HTERT RPE-1 (cell line): Measurements from ENCODE around the gene PTPRK.

Experiments used
- in situ Hi-C: fragments of 300-500 bp; cut with MboI; formaldehyde crosslinking; loops from 4 replicates; pipeline ENCODE4 v1.14.3; 2020; ENCODE audit warnings: low sequenced_read_pairs

PTPRK gene

GRCh38 chr6:128395596-128395995 lies 124.8 kb downstream of the PTPRK start:
- in situ Hi-C loops = no loop called here

DNA sequence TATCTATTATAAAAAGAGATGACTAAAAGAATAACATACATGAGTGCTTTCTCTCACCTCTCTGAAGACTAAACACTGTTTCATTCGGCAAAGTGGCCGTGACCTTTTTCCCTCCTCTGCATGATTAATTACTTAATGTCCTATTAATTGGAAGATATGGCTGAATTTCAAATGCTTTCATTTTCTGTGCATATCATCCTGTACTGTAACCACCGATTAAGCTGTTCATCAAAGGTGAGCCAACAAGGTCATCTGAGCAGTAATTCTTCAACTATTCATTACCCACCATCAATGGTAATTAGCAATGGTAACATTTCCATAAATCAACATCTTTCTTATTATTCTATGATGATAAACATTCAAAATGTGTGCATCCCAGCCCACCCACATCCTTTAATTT lies 125.2 kb downstream of the PTPRK start:
- in situ Hi-C loops = no loop called here

- in situ Hi-C loops = no loop called here
Measured at GRCh38 chr6:128394167-128394566, 126.2 kb downstream of the PTPRK start.

- in situ Hi-C loops = no loop called here
Measured at GRCh38 chr6:128389820-128390534, 130.4 kb downstream of the PTPRK start.

DNA sequence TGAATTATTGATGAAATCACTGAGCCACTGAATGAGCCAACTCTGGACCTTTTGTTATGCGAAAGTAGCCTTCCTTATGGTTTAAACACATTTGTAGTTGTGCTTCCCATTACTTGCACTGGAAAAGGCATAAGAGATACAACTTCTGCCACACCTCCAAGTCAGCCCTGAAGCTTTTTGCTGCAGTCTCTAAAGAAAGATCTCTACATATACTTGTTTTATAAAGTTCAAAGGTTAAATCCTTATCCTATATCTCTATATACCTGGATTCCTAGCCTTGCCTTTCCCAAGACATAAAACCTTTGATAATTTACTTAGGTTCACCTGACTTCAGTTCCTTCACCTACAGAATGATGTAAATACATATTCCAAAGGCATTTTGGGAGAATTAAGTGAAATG lies 132.0 kb downstream of the PTPRK start:
- in situ Hi-C loops = no loop called here

- in situ Hi-C loops = no loop called here
Measured at GRCh38 chr6:128380891-128381290, 139.5 kb downstream of the PTPRK start.

- in situ Hi-C loops = no loop called here
Measured at GRCh38 chr6:128379577-128379976, 140.8 kb downstream of the PTPRK start.

DNA sequence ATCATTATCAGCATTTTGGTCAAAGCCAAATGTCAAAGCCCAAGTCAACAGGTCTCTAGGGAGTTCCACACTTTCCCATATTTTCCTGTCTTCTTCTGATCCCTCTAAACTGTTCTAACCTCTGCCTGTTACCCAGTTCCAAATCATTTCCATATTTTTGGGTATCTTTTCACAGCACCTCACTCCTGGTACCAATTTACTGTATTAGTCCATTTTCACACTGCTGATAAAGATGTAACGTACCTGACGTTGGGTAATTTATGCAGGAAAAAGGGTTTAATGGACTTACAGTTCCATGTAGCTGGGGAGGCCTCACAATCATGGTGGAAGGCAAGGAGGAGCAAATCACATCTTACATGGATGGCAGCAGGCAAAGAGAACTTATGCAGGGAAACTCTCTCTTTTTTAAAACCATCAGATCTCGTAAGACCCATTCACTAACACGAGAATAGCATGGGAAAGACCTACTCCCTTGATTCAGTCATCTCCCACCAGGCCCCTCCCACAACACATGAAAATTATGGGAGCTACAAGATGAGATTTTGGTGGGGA lies 143.4 kb downstream of the PTPRK start:
- in situ Hi-C loops = no loop called here

GRCh38 chr6:128371136-128371535 lies 149.3 kb downstream of the PTPRK start:
- in situ Hi-C loops = no loop called here

DNA sequence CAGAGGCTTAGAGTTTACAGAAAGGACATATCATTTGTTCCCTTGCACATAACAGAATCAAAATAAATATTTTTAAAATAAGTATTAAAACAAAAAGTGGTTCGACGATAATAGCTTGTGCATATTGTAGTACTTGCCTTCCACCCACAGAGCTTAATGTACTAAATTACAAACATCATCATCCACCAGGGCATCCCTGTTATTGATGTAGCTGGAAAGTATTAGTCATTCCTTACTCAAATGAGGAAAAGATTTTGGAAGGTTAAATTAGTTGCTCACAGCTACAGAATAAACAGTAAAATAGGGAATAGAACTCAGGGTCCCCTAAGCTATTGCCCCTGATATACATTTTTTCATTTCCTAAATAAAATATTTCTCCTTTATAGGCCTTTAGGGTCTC lies 150.3 kb downstream of the PTPRK start:
- in situ Hi-C loops = no loop called here

GRCh38 chr6:128368213-128368944 lies 152.0 kb downstream of the PTPRK start:
- in situ Hi-C loops = no loop called here

- in situ Hi-C loops = no loop called here
Measured at GRCh38 chr6:128367437-128367836, 153.0 kb downstream of the PTPRK start.

- in situ Hi-C loops = no loop called here
Measured at GRCh38 chr6:128365520-128366160, 154.8 kb downstream of the PTPRK start.

GRCh38 chr6:128364766-128365519 lies 155.5 kb downstream of the PTPRK start:
- in situ Hi-C loops = no loop called here

DNA sequence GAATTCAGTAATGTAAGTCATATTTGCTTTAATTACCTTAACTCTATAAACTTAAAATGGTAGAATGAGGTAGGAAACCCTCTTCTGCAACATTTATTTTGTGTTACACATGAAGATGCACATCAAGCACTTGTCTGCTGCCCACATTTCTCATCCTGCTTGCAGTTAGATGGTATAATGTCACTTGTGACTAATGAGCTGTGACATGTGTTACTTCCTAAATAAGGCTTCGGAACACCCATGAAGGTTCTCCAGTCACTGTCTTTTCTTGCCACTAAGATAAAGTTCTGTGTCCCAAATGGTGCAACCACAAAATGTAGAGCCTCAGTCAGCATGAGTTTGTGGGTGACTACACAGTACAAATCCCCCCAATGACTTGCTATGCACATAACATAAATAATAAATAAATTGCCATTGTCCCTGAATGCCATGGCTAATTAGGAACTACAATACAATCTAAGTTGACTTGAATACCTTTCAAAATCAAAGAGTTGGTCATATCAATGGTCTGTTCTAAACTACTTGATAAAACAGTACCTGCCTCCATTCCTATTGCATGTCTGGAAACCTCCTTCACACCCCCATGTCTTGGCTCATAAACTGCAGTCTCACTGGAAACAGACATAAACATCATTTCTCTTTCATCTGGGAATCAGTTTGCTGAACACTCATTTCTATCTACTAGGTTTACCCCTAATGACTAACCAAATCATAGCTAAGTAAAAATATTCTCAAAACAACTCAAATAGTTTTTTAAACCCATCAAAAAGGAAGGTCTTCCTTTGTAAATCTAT lies 157.2 kb downstream of the PTPRK start:
- in situ Hi-C loops = no loop called here

- in situ Hi-C loops = no loop called here
Measured at GRCh38 chr6:128361378-128361777, 159.0 kb downstream of the PTPRK start.

- in situ Hi-C loops = no loop called here
Measured at GRCh38 chr6:128358244-128358776, 162.1 kb downstream of the PTPRK start.

GRCh38 chr6:128357392-128358130 lies 162.8 kb downstream of the PTPRK start:
- in situ Hi-C loops = no loop called here

- in situ Hi-C loops = no loop called here
Measured at GRCh38 chr6:128352366-128352765, 168.0 kb downstream of the PTPRK start.

DNA sequence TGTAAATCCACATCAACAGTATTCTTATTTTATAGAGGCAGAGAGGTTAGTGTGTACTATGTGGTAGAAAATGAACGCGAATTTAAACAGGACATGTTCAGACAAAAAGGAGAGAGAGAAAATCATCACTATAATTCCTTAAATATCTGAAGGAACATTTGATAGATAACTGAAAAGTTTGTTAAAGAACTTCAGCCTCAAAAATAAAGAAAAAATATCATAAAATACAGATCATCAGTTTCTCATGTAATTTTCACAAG lies 169.2 kb downstream of the PTPRK start:
- in situ Hi-C loops = no loop called here
